K562 (cell line): ENCODE data around the gene CNP. TPM values are rescaled to one million over a fixed set of nuclear protein-coding genes. Genes with fewer than 3 reads are reported as not detected.

ENCODE experiments used
- BCLAF1 ChIP-seq, 2 experiments: fragments of 450-650 bp in 1 of 2; IDR thresholded peaks; 2 replicates each; pipeline ENCODE4 v1.6.1; 2011 to 2017; ENCODE audit warnings: low read depth in 2 of 2, antibody characterized with exemption in 1 of 2, borderline replicate concordance in 1 of 2, low read length in 1 of 2, mild to moderate bottlenecking in 1 of 2, mixed read lengths in 1 of 2; ENCODE audit not compliant: control insufficient read depth in 1 of 2
- CREM ChIP-seq: IDR thresholded peaks from 2 replicates; pipeline ENCODE4 v1.6.1; 2014; ENCODE audit warnings: antibody characterized with exemption, low read depth
- CTCF ChIP-seq, 3 experiments: IDR thresholded peaks in 2 of 3; conservative IDR thresholded peaks in 1 of 3; 2 replicates each; pipeline ENCODE4 v1.5.1; 2011 to 2012; ENCODE audit warnings: low read length in 3 of 3, mild to moderate bottlenecking in 3 of 3, control low read depth in 2 of 3, improper control_type of control experiment in 1 of 3, inconsistent platforms in 1 of 3, low read depth in 1 of 3, mixed read lengths in 1 of 3, moderate library complexity in 1 of 3; ENCODE audit not compliant: insufficient read depth in 2 of 3
- EP400 ChIP-seq: fragments of 450-650 bp; IDR thresholded peaks from 2 replicates; pipeline ENCODE4 v1.6.1; 2017; ENCODE audit warnings: antibody characterized with exemption, mild to moderate bottlenecking, moderate library complexity
- ETS1 ChIP-seq: conservative IDR thresholded peaks from 2 replicates; pipeline ENCODE4 v1.6.1; 2011; ENCODE audit warnings: low read depth, mild to moderate bottlenecking, low read length; ENCODE audit not compliant: control insufficient read depth
- GABPB1 ChIP-seq: sonication (generic); formaldehyde crosslinking; IDR thresholded peaks from 2 replicates; pipeline ENCODE4 v1.8.0; 2022; ENCODE audit warnings: mild to moderate bottlenecking, missing genetic modification reagents
- HIVEP1 ChIP-seq: fragments of 250-450 bp; sonication (Bioruptor Pico); IDR thresholded peaks from 2 replicates; pipeline ENCODE4 v1.4.0; 2020; ENCODE audit warnings: mild to moderate bottlenecking
- HMGN3 ChIP-seq: IDR thresholded peaks from 2 replicates; pipeline ENCODE4 v1.6.1; 2011; ENCODE audit warnings: borderline replicate concordance, low read depth, mild to moderate bottlenecking, mixed read lengths, low read length; ENCODE audit not compliant: insufficient read length; ENCODE audit errors: extremely low read depth
- HNRNPLL ChIP-seq: fragments of 200-400 bp; formaldehyde crosslinking; IDR thresholded peaks from 2 replicates; pipeline ENCODE4 v1.6.1; 2017; ENCODE audit warnings: low read length, low read depth, mild to moderate bottlenecking; ENCODE audit not compliant: poor library complexity, severe bottlenecking
- KLF13 ChIP-seq: fragments of 450-650 bp; IDR thresholded peaks from 2 replicates; pipeline ENCODE4 v1.6.1; 2016; ENCODE audit warnings: missing genetic modification characterization, low read depth, mild to moderate bottlenecking, missing compliant biosample characterization, moderate library complexity, borderline replicate concordance
- MEF2A ChIP-seq: IDR thresholded peaks from 2 replicates; pipeline ENCODE4 v1.6.1; 2011; ENCODE audit warnings: low read depth, mild to moderate bottlenecking, low read length, moderate library complexity; ENCODE audit not compliant: control insufficient read depth
- NR2C1 ChIP-seq, 2 experiments: fragments of 450-650 bp; IDR thresholded peaks; 2 replicates each; pipeline ENCODE4 v1.6.1; 2017; ENCODE audit warnings: mild to moderate bottlenecking in 2 of 2, antibody characterized with exemption in 1 of 2, inconsistent platforms in 1 of 2, missing compliant biosample characterization in 1 of 2, missing genetic modification characterization in 1 of 2
- RNF219 ChIP-seq: fragments of 250-450 bp; sonication (Bioruptor Pico); IDR thresholded peaks from 2 replicates; pipeline ENCODE4 v1.5.0; 2022; ENCODE audit warnings: mild to moderate bottlenecking
- SMAD2 ChIP-seq: fragments of 150-350 bp; IDR thresholded peaks from 2 replicates; pipeline ENCODE4 v1.6.1; 2014; ENCODE audit warnings: low read depth, mild to moderate bottlenecking, low read length
- ZNF12 ChIP-seq: sonication (generic); formaldehyde crosslinking; IDR thresholded peaks from 2 replicates; pipeline ENCODE4 v1.4.0; 2020; ENCODE audit warnings: mild to moderate bottlenecking, missing genetic modification reagents
- ZNF830 ChIP-seq: fragments of 250-450 bp; sonication (Bioruptor Pico); IDR thresholded peaks from 2 replicates; pipeline ENCODE4 v1.5.0; 2021; ENCODE audit warnings: mild to moderate bottlenecking
- polyA plus RNA-seq, 8 experiments: library from polyadenylated mRNA; depleted of rRNA in 4 of 8; stranded (reverse) in 5 of 8; unstranded in 3 of 8; fragments of >200 nt; fragmentation: Nextera tagmentation in 2 of 8; fragmentation: Illumina TruSeq in 1 of 8; extraction: Ambion mirVana in 2 of 8; extraction: Trizol in 1 of 8; gene quantifications; 2 replicates each; pipeline versions ENCODE4 v1.2.1 to v1.2.3, GENCODE V29; 2011 to 2014; ENCODE audit warnings: inconsistent platforms in 1 of 8, missing spikeins in 1 of 8
- total RNA-seq, 7 experiments: library from RNA; depleted of rRNA in 6 of 7; stranded (reverse); fragments of >200 nt in 6 of 7; fragmentation: Illumina TruSeq in 2 of 7; extraction: Trizol in 2 of 7; gene quantifications; 2 replicates each; pipeline versions ENCODE4 v1.2.1 to v1.2.3, GENCODE V29; 2011 to 2021; ENCODE audit warnings: low replicate concordance in 1 of 7

Gene CNP
- total and polyA plus RNA-seq, 9 of the 15 experiments (the other 6 are each of a cell fraction or from before 2014, with no cell fraction given): 1.7 to 52.0 (median 29.1) TPM

GRCh38 chr17:42019509-42020404, 53.2 kb downstream of the CNP start, which contains the start of gene NKIRAS2 (continued):
- no peak for TF ChIP-seq HIVEP1
- TF ChIP-seq SMAD2: no peak
- no peak for TF ChIP-seq BCLAF1 (IDR thresholded peaks at IDR 0.05; ENCODE audit: borderline replicate concordance in 1 of 2, control insufficient read depth in 1 of 2, low read depth in 2 of 2, low read length in 1 of 2)
- no peak for TF ChIP-seq RNF219 (CRISPR knock-in tag)
- TF ChIP-seq HMGN3: peak; percentile 94
- TF ChIP-seq EP400: peak; percentile 75
- TF ChIP-seq MEF2A: no peak
- 0 out of 2 replicates have a peak, but pooled peaks have one; percentile 32 for TF ChIP-seq KLF13 (tag)
- no peak; the same call in 1 of the 2 replicates for TF ChIP-seq NR2C1 (IDR thresholded peaks at IDR 0.05)
- no peak for TF ChIP-seq NR2C1 (tag; IDR thresholded peaks at IDR 0.05)
- peak; percentile 86 for TF ChIP-seq CREM
- peak; percentile 90 to 93 (median 91) for TF ChIP-seq CTCF (IDR thresholded peaks at IDR 0.05 in 2 of 3, conservative IDR thresholded peaks at IDR 0.05 in 1 of 3; ENCODE audit: insufficient read depth in 2 of 3, low read depth in 1 of 3, low read length in 3 of 3)
- no peak for TF ChIP-seq ZNF830 (CRISPR knock-in tag)
- peak; percentile 74; the same call in 1 of the 2 replicates for TF ChIP-seq ETS1
- TF ChIP-seq GABPB1 (CRISPR knock-in tag): peak; percentile 78; the same call in 1 of the 2 replicates
- TF ChIP-seq HNRNPLL: peak; percentile 66
- TF ChIP-seq ZNF12 (CRISPR knock-in tag): no peak
